Upper lobe of left lung (tissue), 6 donors: ENCODE data around the gene THOP1. TPM values are rescaled to one million over a fixed set of nuclear protein-coding genes. Genes with fewer than 3 reads are reported as not detected.
"Not testable (repeated sequence)": the region's sequence is repeated elsewhere in the genome, so short reads cannot be mapped to it uniquely, and the experiment has no call there.

Experiments used
- ATAC-seq, 2 donors: fragments of 200-7000 bp; cut with Tn5 transposase; one replicate each; pipeline ENCODE4 v1.9.1; 2022; ENCODE audit warnings: mild to moderate bottlenecking in 2 of 2, moderate library complexity in 2 of 2; ENCODE audit not compliant: low FRiP score in 2 of 2
- DNase-seq, 2 donors: peaks; one replicate each; pipeline ENCODE4 v3.0.0-alpha.2; 2019 to 2020
- H3K27ac ChIP-seq, 4 donors: fragments of 200-600 bp; sonication (generic); one replicate each; pipeline ENCODE4 v1.5.1; 2016 to 2019
- H3K27me3 ChIP-seq, 4 donors: fragments of 200-600 bp; sonication (generic); one replicate each; pipeline ENCODE4 v1.5.1; 2017 to 2019
- H3K36me3 ChIP-seq, 4 donors: fragments of 200-600 bp; sonication (generic); one replicate each; pipeline ENCODE4 v1.5.1; 2016 to 2019
- H3K4me1 ChIP-seq, 4 donors: fragments of 200-600 bp; sonication (generic); one replicate each; pipeline ENCODE4 v1.5.1; 2018 to 2019
- H3K4me3 ChIP-seq, 4 donors: fragments of 200-600 bp; sonication (generic); one replicate each; pipeline ENCODE4 v1.5.1; 2017 to 2019; ENCODE audit warnings: mild to moderate bottlenecking in 2 of 4, moderate library complexity in 1 of 4
- H3K9me3 ChIP-seq, 4 donors: fragments of 200-600 bp; sonication (generic); one replicate each; pipeline ENCODE4 v1.5.1; 2018 to 2019
- EP300 ChIP-seq, 4 donors: sonication (generic); formaldehyde crosslinking; IDR thresholded peaks; one replicate each; pipeline ENCODE4 v1.5.1; 2017; ENCODE audit warnings: antibody characterized with exemption in 4 of 4, control low read depth in 2 of 4
- POLR2A ChIP-seq, 4 donors: fragments of 450-650 bp; IDR thresholded peaks; one replicate each; pipeline ENCODE4 v1.5.1; 2016 to 2017; ENCODE audit warnings: antibody characterized with exemption in 4 of 4, mild to moderate bottlenecking in 2 of 4
- POLR2AphosphoS5 ChIP-seq, 2 donors: sonication (generic); formaldehyde crosslinking; IDR thresholded peaks; one replicate each; pipeline ENCODE4 v1.5.1; 2017; ENCODE audit warnings: antibody characterized with exemption in 2 of 2
- WGBS, 2 donors: methylation state at CpG; one replicate each; pipeline ENCODE4 v1.1.5; 2017 to 2018; 5-methylcytosine and 5-hydroxymethylcytosine counted together
- total RNA-seq, 6 donors: library from RNA; depleted of rRNA in 4 of 6; stranded (reverse); fragments of >200 nt in 4 of 6; gene quantifications; one replicate each; pipeline versions ENCODE4 v1.1.0 to v1.2.1, GENCODE V29; 2016 to 2021
- TF ChIP-seq, protein P1 (sequence below), 6 experiments: fragments of 450-650 bp in 4 of 6; fragments of 200-600 bp in 2 of 6; sonication (generic) in 2 of 6; IDR thresholded peaks; one replicate each; pipeline ENCODE4 v1.5.1; 2016 to 2019; ENCODE audit warnings: antibody characterized with exemption in 6 of 6
- donor health status: DM: no; HTN: no; CAD: no; lungs with moderate emphysema.
- donor health status: DM: no; HTN: yes; CAD: no; lungs with severe emphysema.

The THOP1 gene
- total RNA-seq, 6 donors from 2014 or later, result 28.7 to 62.3 (median 43.1) TPM

GRCh38 chr19:2816641-2817040, 31.3 kb downstream of the THOP1 start:
- no peak overlapping the region for H3K27ac ChIP-seq
- 92 to 94% methylated on average over 16 of the region's 16 CpGs for WGBS, 2 donors
- no peaks in the 10 kb centered on the region for H3K27me3 ChIP-seq
- H3K36me3 ChIP-seq, result peaks cover 0 to 19% (median 8%) of the 10 kb centered on the region in 4 donors
- DNase-seq (no peak), ATAC-seq (no peak)
- no peak overlapping the region for H3K4me3 ChIP-seq
- no peaks in the 10 kb centered on the region for H3K9me3 ChIP-seq
- TF ChIP-seq, protein P1, sequence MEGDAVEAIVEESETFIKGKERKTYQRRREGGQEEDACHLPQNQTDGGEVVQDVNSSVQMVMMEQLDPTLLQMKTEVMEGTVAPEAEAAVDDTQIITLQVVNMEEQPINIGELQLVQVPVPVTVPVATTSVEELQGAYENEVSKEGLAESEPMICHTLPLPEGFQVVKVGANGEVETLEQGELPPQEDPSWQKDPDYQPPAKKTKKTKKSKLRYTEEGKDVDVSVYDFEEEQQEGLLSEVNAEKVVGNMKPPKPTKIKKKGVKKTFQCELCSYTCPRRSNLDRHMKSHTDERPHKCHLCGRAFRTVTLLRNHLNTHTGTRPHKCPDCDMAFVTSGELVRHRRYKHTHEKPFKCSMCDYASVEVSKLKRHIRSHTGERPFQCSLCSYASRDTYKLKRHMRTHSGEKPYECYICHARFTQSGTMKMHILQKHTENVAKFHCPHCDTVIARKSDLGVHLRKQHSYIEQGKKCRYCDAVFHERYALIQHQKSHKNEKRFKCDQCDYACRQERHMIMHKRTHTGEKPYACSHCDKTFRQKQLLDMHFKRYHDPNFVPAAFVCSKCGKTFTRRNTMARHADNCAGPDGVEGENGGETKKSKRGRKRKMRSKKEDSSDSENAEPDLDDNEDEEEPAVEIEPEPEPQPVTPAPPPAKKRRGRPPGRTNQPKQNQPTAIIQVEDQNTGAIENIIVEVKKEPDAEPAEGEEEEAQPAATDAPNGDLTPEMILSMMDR (IDR thresholded peaks at IDR 0.05), result no peak
- no peak for TF ChIP-seq POLR2AphosphoS5 (IDR thresholded peaks at IDR 0.05)
- no peak for TF ChIP-seq EP300 (IDR thresholded peaks at IDR 0.05)
- TF ChIP-seq POLR2A (IDR thresholded peaks at IDR 0.05), result no peak
- peaks cover 7 to 20% (median 10%) of the 10 kb centered on the region in 4 donors for H3K4me1 ChIP-seq

- not testable (repeated sequence) for ATAC-seq, H3K27ac ChIP-seq, H3K4me3 ChIP-seq, H3K9me3 ChIP-seq, H3K27me3 ChIP-seq
- peaks cover 7 to 20% (median 10%) of the 10 kb centered on the region in 4 donors for H3K4me1 ChIP-seq
- 73 to 77% methylated on average over 20 to 22 of the region's 22 CpGs for whole genome bisulfite sequencing, 2 donors
- H3K36me3 ChIP-seq, result peaks cover 0 to 12% (median 6%) of the 10 kb centered on the region in 4 donors
- peak in 1 of 2 donors; percentile 83 for DNase-seq
These were observed 32.0 kb downstream of the THOP1 start for GRCh38 chr19:2817237-2817829.

DNA sequence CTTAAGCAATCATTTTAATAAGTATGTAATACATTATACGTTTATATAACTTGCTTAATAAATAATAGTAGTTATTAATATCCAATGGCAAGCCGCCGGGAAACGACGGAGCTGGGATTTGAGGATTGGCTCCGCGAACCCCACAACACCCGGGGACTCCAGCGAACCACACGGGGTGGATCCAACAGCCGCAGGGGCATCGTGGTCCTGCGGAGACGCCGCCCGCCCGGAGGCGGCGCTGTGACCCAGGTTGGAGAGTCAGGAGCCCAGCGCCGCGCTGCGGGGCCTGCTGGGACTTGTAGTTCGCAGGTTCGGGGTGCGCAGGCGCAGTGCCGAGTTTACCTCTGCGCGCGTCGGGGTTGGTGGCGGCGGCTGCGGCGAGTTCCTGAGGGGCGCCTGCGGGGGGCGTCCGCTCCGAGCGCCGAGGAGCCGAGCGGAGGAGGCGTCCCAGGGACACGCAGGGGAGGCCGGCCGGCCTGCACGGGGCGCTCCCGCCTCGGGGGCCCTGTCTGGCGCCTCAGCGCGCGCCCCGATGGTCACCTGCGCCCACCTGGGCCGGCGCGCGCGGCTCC, 34.3 kb downstream of the THOP1 start, which contains the start of gene ZNF554:
TSS of gene ZNF554 (plus strand) at position 329 of the 572 bp plus-strand sequence. CDS start at position 533, 204 bp downstream.
- 0 to 1% methylated on average over 12 to 31 of the region's 64 CpGs for WGBS, 2 donors
- H3K27ac ChIP-seq, result peak within 1 kb of the TSS; percentile 6 to 87 (median 40)
- H3K4me3 ChIP-seq, result peak within 1 kb of the TSS; percentile 86 to 96 (median 93)
- peaks cover 0 to 12% (median 3%) of the 10 kb centered on the region in 4 donors for H3K36me3 ChIP-seq
- peaks cover 7 to 20% (median 10%) of the 10 kb centered on the region in 4 donors for H3K4me1 ChIP-seq
- TF ChIP-seq EP300 (IDR thresholded peaks at IDR 0.05), result no peak
- TF ChIP-seq POLR2A (IDR thresholded peaks at IDR 0.05), result peak in 1 of 4 donors; percentile 62
- peak; percentile 46 to 67 for TF ChIP-seq POLR2AphosphoS5 (IDR thresholded peaks at IDR 0.05)
- TF ChIP-seq, protein P1 (IDR thresholded peaks at IDR 0.05), result peak; percentile 97 to 99 (median 98)
- no peaks in the 10 kb centered on the region for H3K9me3 ChIP-seq
- no peaks in the 10 kb centered on the region for H3K27me3 ChIP-seq
- DNase-seq (peak; percentile 98 to 99), ATAC-seq (peak; percentile 97 to 99)

- Histone ChIP-seq H3K27ac (peak overlapping the region; percentile 6 to 87 (median 40)), H3K4me3 (peak overlapping the region; percentile 86 to 96 (median 93)), H3K27me3 (no peaks in the 10 kb centered on the region), H3K9me3 (no peaks in the 10 kb centered on the region), H3K36me3 (peaks cover 0 to 12% (median 3%) of the 10 kb centered on the region in 4 donors), H3K4me1 (peaks cover 7 to 20% (median 10%) of the 10 kb centered on the region in 4 donors)
- TF ChIP-seq EP300 (IDR thresholded peaks at IDR 0.05) (no peak), POLR2AphosphoS5 (IDR thresholded peaks at IDR 0.05) (no peak), POLR2A (IDR thresholded peaks at IDR 0.05) (no peak)
- TF ChIP-seq, protein P1 (IDR thresholded peaks at IDR 0.05), result no peak
- DNase-seq (no peak), ATAC-seq (peak in 1 of 2 donors; percentile 18)
- WGBS, 2 donors, result 3 to 13% methylated on average over 7 to 11 of the region's 36 CpGs
These were observed 34.9 kb downstream of the THOP1 start for GRCh38 chr19:2820112-2820702.

DNA sequence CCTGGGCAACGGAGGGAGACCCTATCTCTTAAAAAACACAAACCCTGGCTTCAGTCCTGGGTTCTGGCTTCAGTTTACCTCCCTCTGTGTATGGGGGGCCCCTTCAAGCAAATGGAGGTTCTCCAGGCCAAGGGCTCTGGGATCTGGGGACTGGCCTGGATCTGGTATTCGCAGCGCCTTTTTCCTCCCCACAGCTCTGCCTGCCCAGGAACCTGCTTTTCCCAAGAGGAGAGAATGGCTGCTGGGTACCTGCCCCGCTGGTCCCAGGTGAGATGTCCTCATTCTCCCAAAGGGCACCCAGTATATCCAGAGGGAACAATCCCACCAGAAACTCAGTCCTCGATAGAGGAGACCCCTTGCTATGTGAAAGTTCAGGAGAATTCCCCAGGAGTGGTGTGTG, 37.5 kb downstream of the THOP1 start:
- no peak for DNase-seq
- WGBS, 2 donors, result 95 to 97% methylated on average over 3 to 5 of the region's 5 CpGs
- no peak overlapping the region for H3K4me3 ChIP-seq

More for the DNA sequence above, 37.5 kb downstream of the THOP1 start:
- H3K27me3 ChIP-seq, result no peaks in the 10 kb centered on the region
- no peak for TF ChIP-seq POLR2AphosphoS5 (IDR thresholded peaks at IDR 0.05)
- no peaks in the 10 kb centered on the region for H3K9me3 ChIP-seq
- H3K27ac ChIP-seq, result no peak overlapping the region
- ATAC-seq, result no peak
- peaks cover 0 to 22% (median 7%) of the 10 kb centered on the region in 4 donors for H3K36me3 ChIP-seq
- H3K4me1 ChIP-seq, result peaks cover 7 to 20% (median 10%) of the 10 kb centered on the region in 4 donors
